Chondrocyte (in vitro differentiated cells): ENCODE data around the gene CCNL2. TPM values are rescaled to one million over a fixed set of nuclear protein-coding genes. Genes with fewer than 3 reads are reported as not detected.

Source experiments
- DNase-seq: peaks from one replicate; pipeline ENCODE4 v3.0.0; 2021; ENCODE audit warnings: mixed read lengths, low spot score
- H3K27ac Mint-ChIP-seq: one replicate; pipeline ENCODE4 v1.8.0; 2021; ENCODE audit warnings: mild to moderate bottlenecking, moderate library complexity, mixed read lengths; ENCODE audit not compliant: unreplicated experiment
- H3K27me3 Mint-ChIP-seq: 2 replicates; pipeline ENCODE4 v1.8.0; 2021; ENCODE audit warnings: low read depth, mixed read lengths
- H3K36me3 Mint-ChIP-seq: 2 replicates; pipeline ENCODE4 v1.8.0; 2021; ENCODE audit warnings: low read depth, mixed read lengths
- H3K4me1 Mint-ChIP-seq: 2 replicates; pipeline ENCODE4 v1.8.0; 2021; ENCODE audit warnings: low read depth, mild to moderate bottlenecking, mixed read lengths
- H3K4me3 Mint-ChIP-seq: one replicate; pipeline ENCODE4 v1.8.0; 2021; ENCODE audit warnings: mild to moderate bottlenecking, moderate library complexity, mixed read lengths; ENCODE audit not compliant: unreplicated experiment
- H3K9me3 Mint-ChIP-seq: 2 replicates; pipeline ENCODE4 v1.8.0; 2021; ENCODE audit warnings: low read depth, mixed read lengths
- total RNA-seq: library from RNA; stranded (reverse); gene quantifications from 3 replicates; pipeline ENCODE4 v1.2.1, GENCODE V29; 2021
- TF ChIP-seq, protein P1 (sequence below): fragments of 200-600 bp; sonication (generic); IDR thresholded peaks from 2 replicates; pipeline ENCODE4 v1.5.0; 2021; ENCODE audit warnings: antibody characterized with exemption, mild to moderate bottlenecking, moderate library complexity

CCNL2 gene
- total RNA-seq, 1 donor from 2014 or later = 161 TPM

DNA sequence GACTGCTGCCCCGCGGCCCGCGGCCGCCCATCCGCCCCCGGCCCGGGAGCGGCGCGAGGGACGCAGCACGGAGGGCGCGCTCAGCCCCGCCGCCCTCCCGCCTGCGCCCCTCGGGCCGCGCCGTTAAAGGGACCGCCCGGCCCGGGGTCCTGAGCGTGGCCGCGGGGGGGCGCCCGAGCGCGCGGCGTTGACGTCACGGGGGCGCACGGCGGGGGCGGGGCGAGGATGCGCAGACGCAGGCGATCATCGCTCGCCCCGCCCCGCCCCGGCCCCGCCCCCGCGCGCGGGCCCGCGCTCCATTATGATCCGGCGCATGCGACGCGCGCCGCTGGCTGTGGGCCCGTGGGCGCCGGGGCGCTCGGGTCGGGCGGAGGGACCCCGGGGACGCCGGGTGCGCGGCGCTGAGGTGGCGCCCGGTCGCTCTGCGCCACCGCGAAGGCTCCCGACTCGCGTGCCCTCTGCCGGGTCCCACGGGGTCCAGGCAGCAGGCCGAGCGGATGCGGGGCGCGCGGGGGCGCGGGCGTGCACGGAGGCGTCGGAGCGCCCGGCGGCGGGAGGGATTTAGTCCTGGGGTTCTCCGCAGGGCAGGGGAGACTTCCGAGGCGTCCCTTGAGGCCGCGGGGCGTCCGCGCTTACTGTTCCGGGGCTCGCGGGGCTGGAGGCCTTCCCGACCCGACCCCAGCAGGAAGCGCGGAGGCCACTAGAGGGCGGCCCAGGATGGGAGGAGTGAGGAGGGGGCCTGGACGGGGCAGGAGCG lies 49.7 kb downstream of the CCNL2 start, which contains the start of gene DVL1:
Gene DVL1 (minus strand): TSS at position 163 of the 757 bp plus-strand sequence. CDS start 353 bp downstream, outside the sequence.
- H3K27ac Mint-ChIP-seq = peak within 1 kb of the TSS; percentile 32
- H3K36me3 Mint-ChIP-seq = no peaks in the 10 kb centered on the region
- TF ChIP-seq, protein P1, sequence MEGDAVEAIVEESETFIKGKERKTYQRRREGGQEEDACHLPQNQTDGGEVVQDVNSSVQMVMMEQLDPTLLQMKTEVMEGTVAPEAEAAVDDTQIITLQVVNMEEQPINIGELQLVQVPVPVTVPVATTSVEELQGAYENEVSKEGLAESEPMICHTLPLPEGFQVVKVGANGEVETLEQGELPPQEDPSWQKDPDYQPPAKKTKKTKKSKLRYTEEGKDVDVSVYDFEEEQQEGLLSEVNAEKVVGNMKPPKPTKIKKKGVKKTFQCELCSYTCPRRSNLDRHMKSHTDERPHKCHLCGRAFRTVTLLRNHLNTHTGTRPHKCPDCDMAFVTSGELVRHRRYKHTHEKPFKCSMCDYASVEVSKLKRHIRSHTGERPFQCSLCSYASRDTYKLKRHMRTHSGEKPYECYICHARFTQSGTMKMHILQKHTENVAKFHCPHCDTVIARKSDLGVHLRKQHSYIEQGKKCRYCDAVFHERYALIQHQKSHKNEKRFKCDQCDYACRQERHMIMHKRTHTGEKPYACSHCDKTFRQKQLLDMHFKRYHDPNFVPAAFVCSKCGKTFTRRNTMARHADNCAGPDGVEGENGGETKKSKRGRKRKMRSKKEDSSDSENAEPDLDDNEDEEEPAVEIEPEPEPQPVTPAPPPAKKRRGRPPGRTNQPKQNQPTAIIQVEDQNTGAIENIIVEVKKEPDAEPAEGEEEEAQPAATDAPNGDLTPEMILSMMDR = peak; percentile 75
- H3K9me3 Mint-ChIP-seq = no peaks in the 10 kb centered on the region
- no peak for DNase-seq
- no peaks in the 10 kb centered on the region for H3K27me3 Mint-ChIP-seq
- H3K4me3 Mint-ChIP-seq = peak within 1 kb of the TSS; percentile 72
- H3K4me1 Mint-ChIP-seq = peaks cover 41% of the 10 kb centered on the region

DNA sequence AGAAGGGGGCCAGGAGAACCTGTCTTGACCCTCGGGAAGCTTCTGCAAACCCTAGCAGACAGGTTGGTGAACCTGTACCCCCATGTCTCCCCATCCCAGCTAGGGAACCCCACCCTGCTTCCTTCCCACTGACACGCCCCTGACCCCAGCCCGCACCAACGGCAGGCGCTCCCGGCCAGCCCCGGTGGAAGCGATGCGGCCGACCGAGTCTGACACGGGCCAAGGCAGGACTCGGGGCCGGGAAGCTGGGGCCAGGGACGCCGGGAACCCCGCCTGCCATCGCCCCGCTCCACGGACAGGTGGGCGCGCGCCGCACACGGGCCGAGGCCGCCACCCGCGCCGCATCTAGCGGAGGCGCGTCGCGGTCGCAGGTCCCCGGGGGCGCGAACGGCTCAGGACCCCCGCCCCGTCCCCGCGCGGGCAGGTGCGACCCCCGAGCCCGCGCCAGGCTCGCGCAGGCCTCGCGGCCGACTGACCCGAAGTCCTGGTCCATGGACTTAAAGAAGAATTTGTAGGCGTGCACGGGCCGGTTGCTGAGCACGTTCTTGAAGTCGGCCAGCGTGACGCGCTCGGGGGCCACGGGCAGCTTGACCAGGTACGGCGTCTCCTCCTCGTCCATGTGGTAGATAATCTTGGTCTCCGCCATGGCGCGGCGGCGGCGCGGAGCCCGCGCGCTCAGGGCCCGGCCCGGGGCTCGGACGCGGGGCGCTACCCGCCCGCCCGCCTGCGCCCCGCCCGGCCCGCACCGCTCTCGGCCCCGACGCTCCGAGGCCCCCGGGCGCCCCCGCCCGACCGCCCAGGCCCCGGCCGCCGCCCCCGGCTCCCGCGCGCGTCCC lies 50.5 kb downstream of the CCNL2 start:
- H3K9me3 Mint-ChIP-seq = no peaks in the 10 kb centered on the region
- H3K27ac Mint-ChIP-seq = peak overlapping the region; percentile 32
- TF ChIP-seq, protein P1 = peak; percentile 3
- peak overlapping the region; percentile 72 for H3K4me3 Mint-ChIP-seq
- no peak for DNase-seq
- H3K27me3 Mint-ChIP-seq = no peaks in the 10 kb centered on the region
- no peaks in the 10 kb centered on the region for H3K36me3 Mint-ChIP-seq
- peaks cover 37% of the 10 kb centered on the region for H3K4me1 Mint-ChIP-seq

DNA sequence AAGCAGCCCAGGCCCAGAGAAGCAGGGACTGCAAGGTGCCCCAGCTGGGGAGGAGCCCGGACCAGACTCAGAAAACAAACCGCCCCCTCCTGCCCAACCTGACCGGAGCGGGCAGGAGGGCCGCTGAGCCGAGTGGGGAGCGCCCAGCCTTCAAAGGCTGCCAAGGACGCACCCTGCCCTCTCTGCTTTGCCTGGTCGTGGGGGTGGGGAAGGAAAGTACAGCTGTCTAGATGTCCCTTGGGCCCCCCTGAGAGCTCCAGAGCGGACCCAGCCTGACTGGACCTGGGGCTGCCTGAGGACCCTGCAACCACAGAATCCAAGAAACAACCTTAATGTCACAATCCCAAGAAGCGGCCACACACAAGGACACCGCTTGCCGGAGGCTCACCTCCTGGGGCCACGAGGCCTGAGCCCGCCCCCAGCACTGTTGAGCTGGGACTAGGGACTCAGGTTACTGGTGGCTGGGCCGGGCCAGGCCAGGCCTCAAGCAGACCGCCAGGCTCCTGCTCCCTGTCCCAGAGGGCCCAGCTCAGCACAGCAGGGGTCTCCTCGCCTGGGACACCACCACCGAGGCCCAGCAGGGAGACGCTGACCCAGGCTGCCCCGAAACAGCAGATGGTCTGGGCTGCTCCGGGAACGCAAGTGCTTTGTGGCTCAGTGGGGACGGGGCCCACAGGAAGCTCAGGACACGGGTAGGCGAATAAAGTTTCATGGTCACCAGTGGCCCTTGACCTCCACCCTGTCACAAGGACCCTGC lies 51.3 kb downstream of the CCNL2 start:
- no peaks in the 10 kb centered on the region for H3K27me3 Mint-ChIP-seq
- TF ChIP-seq, protein P1 = peak; percentile 5
- peak overlapping the region; percentile 32 for H3K27ac Mint-ChIP-seq
- peak overlapping the region; percentile 72 for H3K4me3 Mint-ChIP-seq
- H3K9me3 Mint-ChIP-seq = no peaks in the 10 kb centered on the region
- peaks cover 35% of the 10 kb centered on the region for H3K4me1 Mint-ChIP-seq
- H3K36me3 Mint-ChIP-seq = no peaks in the 10 kb centered on the region
- no peak for DNase-seq

DNA sequence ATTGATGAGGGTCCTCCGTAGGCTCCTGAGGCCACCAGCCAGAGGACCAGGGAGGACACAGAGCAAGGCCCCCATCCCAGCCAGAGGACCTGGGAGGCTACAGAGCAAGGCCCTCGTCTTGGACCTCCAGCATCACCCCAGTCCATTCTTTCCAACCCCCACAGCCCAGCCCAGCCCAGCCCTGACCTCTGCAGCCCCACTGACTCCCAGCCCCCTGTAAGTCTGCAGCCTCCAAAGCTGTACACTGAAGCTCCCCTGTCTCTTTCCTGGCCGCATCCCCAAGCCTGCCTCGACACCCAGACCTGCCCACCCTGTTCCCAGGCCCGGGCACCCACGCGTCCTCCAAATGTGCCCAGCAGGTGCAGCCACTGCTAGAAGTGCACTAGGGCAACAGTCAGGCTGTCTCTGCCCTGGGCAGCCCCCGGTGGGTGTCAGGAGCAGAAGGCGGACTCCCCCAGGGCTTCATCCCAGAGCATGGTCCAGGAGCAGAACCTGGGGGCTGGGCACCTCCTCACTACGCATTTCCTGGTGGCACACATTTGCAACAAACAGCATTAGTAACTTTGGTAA lies 52.0 kb downstream of the CCNL2 start:
- Mint-ChIP-seq H3K4me3 (peak overlapping the region; percentile 72), H3K9me3 (no peaks in the 10 kb centered on the region), H3K27ac (peak overlapping the region; percentile 32), H3K27me3 (no peaks in the 10 kb centered on the region), H3K4me1 (peaks cover 27% of the 10 kb centered on the region), H3K36me3 (no peaks in the 10 kb centered on the region)
- TF ChIP-seq, protein P1 = no peak
- no peak for DNase-seq
